Measurements from ENCODE around the gene CHD6.

Gene CHD6

GRCh38 chr20:41394081-41394480 lies 224.1 kb downstream of the CHD6 start:
- no peak for DNase-seq (ENCODE audit: low spot score)

DNA sequence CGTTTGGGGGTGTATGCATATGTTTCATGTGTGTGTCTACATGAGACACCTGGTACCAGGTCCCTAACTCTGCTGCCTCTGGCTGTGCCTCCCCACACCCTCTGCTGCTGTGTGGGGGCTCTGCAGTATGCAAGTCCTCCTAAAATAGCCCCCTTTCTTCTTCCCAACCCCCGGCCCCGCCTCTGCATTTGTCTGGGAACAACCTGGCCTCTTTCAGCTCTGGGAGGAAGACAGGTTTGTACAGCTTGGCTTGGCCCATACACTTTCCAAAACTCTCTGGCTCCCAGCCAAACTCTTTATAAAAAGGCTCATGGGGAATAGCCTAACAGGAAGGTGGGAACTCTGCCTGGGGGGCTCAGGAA lies 224.5 kb downstream of the CHD6 start:
- DNase-seq (ENCODE audit: low spot score) = no peak

GRCh38 chr20:41392871-41393704 lies 225.1 kb downstream of the CHD6 start:
- peak; percentile 80 for DNase-seq (ENCODE audit: low spot score)

GRCh38 chr20:41392295-41392694 lies 225.9 kb downstream of the CHD6 start:
- no peak for DNase-seq (ENCODE audit: low spot score)

GRCh38 chr20:41391587-41392001 lies 226.6 kb downstream of the CHD6 start:
- DNase-seq (ENCODE audit: low spot score) = no peak

- no peak for DNase-seq (ENCODE audit: low spot score)
These were observed 227.3 kb downstream of the CHD6 start for GRCh38 chr20:41390889-41391288.

DNA sequence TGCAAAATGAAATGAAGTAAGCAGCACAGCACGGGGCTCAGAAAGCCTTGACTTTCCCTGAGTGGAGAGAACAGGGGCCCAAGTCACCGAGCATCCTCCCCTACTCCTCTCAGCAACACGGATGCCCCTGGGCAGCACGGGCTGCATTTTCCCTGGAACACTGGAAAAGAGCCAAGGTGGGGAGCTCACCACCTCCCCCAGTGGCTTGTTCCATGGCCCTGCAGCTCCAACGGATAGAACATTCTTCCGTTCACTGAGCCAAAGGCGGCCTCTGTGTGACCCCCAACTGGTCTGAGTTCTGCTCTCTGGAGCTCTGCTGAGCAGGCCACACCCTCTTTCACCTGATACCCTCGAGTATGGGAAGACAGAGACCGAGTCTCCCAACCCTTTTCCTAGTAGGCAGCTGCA lies 230.7 kb downstream of the CHD6 start:
- no peak for DNase-seq (ENCODE audit: low spot score)

GRCh38 chr20:41386502-41387427 lies 231.4 kb downstream of the CHD6 start:
- DNase-seq (ENCODE audit: low spot score) = no peak

- DNase-seq (ENCODE audit: low spot score) = no peak
These were observed 235.3 kb downstream of the CHD6 start for GRCh38 chr20:41382791-41383305.

DNA sequence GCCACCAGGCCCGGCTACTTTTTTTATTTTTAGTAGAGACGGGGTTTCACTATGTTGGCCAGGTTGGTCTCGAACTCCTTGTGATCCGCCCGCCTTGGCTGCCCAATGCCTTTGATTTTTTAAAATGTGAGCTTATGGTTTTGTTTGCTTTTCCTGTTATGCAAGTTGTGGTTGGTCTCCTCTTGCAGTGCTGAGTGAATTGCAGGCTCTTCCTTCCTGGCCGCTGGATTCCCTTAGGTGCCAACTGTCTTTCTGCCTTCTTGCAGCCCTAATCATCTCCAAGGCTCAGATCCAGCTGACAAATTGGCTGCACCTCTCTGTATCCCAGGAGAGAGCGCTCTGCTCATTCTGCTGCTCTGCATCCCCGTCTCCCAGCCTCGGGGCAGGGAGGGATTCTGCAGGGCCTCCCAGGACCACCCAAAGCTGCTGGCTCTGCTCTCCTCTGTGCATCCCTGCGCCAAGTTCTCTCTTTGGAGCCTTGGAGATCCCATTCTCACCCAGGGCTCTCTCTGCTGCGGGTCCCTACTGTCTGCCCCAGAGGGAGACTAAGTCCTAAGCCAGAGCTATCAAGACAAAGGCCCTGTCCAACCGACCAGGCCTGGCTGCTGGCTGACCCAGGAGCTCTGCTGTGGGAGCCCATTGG lies 237.5 kb downstream of the CHD6 start:
- DNase-seq (ENCODE audit: low spot score) = no peak

DNA sequence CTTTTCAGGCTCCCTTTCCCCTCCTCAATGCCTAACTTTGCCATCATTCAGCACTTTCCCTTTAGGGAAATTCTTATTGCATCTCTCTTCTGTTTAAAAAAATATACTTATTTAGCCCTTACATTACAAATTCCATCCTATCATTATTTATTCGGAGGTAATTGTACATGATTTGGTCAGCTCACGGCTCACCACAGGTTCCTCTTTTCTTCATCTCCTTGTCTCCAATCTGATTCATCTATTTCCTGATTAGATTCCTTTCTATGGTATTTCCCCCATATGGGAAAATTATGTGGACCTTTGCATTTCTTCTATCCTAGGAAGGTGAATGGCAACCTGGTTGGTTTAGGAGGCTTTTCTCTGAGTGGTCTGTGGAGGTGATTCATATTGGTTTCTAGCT lies 238.6 kb downstream of the CHD6 start:
- DNase-seq (ENCODE audit: low spot score) = no peak

DNA sequence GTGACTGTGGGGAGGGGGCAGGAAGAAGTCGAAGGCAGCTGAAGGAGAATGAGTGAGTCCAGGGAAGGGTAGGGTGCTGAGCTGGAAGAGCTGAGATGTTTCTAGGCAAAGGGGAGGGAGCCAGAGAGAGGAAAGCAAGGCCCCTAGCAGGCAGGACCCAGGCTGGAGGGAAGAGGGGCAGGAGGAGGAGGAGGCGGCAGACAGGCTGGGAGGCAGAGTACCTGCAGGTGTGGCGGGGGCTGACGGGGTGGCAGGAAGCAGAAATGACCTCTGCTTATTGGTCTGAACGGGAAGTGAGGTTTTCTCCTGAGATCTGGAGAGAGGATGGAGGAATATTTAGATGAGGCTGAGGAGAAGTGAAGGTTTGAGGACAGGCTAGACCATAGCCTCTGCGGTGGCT lies 240.9 kb downstream of the CHD6 start:
- no peak for DNase-seq (ENCODE audit: low spot score)

GRCh38 chr20:41376349-41376748 lies 241.8 kb downstream of the CHD6 start:
- no peak for DNase-seq (ENCODE audit: low spot score)

- DNase-seq (ENCODE audit: low spot score) = no peak
These were observed 242.3 kb downstream of the CHD6 start for GRCh38 chr20:41375846-41376245.

GRCh38 chr20:41373931-41374920 lies 244.0 kb downstream of the CHD6 start:
- no peak for DNase-seq (ENCODE audit: low spot score)

GRCh38 chr20:41373251-41373783 lies 244.9 kb downstream of the CHD6 start:
- DNase-seq (ENCODE audit: low spot score) = no peak

- no peak for DNase-seq (ENCODE audit: low spot score)
These were observed 246.8 kb downstream of the CHD6 start for GRCh38 chr20:41371371-41371770.

DNA sequence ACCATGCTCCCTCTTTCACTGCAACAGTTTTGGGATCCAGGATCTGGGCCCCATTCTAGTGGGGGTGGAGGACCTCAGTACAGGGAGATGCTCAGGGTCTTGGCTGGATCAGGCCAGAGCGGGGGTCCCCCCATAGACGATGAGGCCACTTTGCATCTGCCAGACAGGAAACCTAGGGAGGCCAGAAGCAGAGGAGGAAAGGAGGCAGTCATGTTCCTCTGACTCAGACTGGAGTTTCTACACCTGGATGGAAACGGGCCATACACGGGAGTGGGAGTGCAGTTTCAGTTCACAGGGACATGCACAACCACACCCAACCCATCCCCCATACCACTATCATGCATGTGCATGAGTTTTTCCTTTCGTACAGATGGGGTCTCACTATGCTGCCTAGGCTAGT lies 248.0 kb downstream of the CHD6 start:
- no peak for DNase-seq (ENCODE audit: low spot score)

GRCh38 chr20:41369673-41370072 lies 248.5 kb downstream of the CHD6 start:
- no peak for DNase-seq (ENCODE audit: low spot score)

- DNase-seq (ENCODE audit: low spot score) = no peak
These were observed 250.2 kb downstream of the CHD6 start for GRCh38 chr20:41367956-41368355.

DNA sequence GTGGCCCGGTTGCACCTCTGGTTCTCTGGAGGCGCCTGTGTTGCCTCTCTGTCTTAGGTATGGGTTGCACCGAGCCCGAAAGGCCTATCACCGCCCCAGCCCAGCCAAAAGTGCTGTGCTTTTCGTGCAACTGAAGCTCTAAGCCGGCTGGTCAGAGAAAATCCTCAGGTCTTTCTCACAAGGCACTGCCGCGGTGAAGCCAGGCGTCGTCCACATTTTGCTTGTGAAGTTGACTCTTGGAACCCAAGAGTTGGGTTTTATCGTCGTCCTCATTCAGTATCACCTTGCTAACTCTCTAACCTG lies 250.8 kb downstream of the CHD6 start:
- no peak for DNase-seq (ENCODE audit: low spot score)

Measured in COLO829 (cell line).